OCI-LY1 (cell line): ENCODE data around the gene SDC4.

Experiments
- EZH2 ChIP-seq: fragments of 200-600 bp; sonication (generic), shearing (Covaris generic); IDR thresholded peaks from 2 replicates; pipeline ENCODE4 v1.8.0; 2017; ENCODE audit warnings: borderline replicate concordance, mixed run types, mild to moderate bottlenecking, antibody characterized with exemption, low read length, moderate library complexity, mixed read lengths
- TF ChIP-seq, protein P1 (sequence below): fragments of 200-600 bp; sonication (generic), shearing (Covaris generic); IDR thresholded peaks from 2 replicates; pipeline ENCODE4 v1.5.1; 2017; ENCODE audit warnings: mild to moderate bottlenecking, antibody characterized with exemption, low read length, moderate library complexity, mixed read lengths

- TF ChIP-seq EZH2 = no peak
- TF ChIP-seq, protein P1, sequence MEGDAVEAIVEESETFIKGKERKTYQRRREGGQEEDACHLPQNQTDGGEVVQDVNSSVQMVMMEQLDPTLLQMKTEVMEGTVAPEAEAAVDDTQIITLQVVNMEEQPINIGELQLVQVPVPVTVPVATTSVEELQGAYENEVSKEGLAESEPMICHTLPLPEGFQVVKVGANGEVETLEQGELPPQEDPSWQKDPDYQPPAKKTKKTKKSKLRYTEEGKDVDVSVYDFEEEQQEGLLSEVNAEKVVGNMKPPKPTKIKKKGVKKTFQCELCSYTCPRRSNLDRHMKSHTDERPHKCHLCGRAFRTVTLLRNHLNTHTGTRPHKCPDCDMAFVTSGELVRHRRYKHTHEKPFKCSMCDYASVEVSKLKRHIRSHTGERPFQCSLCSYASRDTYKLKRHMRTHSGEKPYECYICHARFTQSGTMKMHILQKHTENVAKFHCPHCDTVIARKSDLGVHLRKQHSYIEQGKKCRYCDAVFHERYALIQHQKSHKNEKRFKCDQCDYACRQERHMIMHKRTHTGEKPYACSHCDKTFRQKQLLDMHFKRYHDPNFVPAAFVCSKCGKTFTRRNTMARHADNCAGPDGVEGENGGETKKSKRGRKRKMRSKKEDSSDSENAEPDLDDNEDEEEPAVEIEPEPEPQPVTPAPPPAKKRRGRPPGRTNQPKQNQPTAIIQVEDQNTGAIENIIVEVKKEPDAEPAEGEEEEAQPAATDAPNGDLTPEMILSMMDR = no peak
Measured at GRCh38 chr20:45370571-45371160, 22.4 kb upstream of the SDC4 start.
